ENCODE data around the gene VANGL1.

DNA sequence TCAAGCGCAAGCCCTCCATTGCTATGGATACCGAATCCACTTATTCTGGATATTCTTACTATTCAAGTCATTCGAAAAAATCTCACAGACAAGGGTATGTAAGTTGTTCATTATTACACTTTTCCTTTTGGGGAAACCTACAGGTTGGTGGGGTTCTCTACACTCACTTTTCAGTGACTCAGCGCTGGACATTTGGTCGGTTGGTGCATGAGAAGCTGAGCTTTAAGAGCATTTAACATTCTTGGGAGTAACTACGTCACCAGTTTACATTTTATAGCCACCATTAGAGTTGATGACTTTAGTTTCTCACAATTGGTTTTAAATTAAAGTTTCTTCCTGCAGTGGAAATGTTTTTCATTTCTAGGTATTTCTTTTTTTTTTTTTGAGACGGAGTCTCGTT, 9.6 kb downstream of the VANGL1 start:
- TF ChIP-seq, protein P1, sequence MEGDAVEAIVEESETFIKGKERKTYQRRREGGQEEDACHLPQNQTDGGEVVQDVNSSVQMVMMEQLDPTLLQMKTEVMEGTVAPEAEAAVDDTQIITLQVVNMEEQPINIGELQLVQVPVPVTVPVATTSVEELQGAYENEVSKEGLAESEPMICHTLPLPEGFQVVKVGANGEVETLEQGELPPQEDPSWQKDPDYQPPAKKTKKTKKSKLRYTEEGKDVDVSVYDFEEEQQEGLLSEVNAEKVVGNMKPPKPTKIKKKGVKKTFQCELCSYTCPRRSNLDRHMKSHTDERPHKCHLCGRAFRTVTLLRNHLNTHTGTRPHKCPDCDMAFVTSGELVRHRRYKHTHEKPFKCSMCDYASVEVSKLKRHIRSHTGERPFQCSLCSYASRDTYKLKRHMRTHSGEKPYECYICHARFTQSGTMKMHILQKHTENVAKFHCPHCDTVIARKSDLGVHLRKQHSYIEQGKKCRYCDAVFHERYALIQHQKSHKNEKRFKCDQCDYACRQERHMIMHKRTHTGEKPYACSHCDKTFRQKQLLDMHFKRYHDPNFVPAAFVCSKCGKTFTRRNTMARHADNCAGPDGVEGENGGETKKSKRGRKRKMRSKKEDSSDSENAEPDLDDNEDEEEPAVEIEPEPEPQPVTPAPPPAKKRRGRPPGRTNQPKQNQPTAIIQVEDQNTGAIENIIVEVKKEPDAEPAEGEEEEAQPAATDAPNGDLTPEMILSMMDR (IDR thresholded peaks at IDR 0.05): no peak
- TF ChIP-seq POLR2A (IDR thresholded peaks at IDR 0.05): no peak

Measured in lower leg skin (tissue), 3 donors.